ENCODE results near the gene SLC2A11. TPM values are rescaled to one million over a fixed set of nuclear protein-coding genes. Genes with fewer than 3 reads are reported as not detected.

Gene SLC2A11
- total RNA-seq, 1 experiment from 2014 or later = 4.9 TPM

DNA sequence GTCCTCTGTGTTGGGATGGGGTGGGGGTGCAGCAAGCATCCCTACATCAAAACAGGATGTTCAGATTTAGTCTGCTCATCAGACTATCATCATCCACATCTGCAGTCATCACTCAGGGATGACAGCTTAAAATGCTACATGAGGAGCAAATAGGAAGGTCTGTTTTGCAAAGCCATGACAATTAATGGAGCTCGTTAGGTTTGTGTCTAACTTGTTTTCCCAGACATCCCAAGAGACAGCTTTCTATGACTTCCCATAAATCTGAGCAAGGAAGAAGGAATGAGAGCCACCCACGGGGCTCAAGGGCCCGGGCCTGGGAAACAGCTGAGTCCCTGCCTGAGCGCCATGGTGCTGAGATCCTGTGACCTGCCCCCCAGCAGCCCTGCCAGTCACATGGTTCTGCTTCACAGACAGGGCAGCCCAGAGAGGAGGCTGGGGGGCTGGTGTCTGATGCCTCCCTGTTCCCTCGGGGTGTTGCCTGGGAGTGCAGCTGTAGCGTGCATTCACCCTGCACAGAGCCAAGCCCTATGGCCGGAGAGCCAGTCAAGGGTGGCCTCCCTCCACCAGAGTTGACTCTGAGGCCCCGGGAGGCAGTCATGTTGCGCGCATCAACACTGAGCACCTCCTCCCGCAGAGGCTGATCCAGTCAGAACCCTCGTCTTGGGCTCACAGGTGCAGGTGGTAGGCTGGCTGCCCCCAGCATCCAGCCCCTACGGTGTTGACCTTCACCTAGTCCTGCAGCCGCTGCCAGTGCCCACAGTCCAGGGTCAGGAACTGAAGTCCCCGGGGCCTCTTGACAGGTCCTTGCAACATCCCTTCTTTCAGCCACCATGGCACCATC is 30.9 kb upstream of the SLC2A11 start:
- H3K36me3 ChIP-seq (ENCODE audit: insufficient read depth, low read length, poor library complexity, severe bottlenecking) = peaks cover 63% of the 10 kb centered on the region
- no peak overlapping the region for H3K4me3 ChIP-seq (ENCODE audit: low read depth, low read length, poor library complexity, severe bottlenecking)
- BruUV-seq (replicated peaks) = no TSS peak
- H3K27me3 ChIP-seq (replicated peaks; ENCODE audit: insufficient read depth, low read depth, low read length, poor library complexity) = no peaks in the 10 kb centered on the region
- peaks cover 12% of the 10 kb centered on the region for H3K4me1 ChIP-seq (ENCODE audit: insufficient read depth, low read length, poor library complexity, severe bottlenecking)
- no peak for DNase-seq (ENCODE audit: low spot score)
- no peak overlapping the region for H3K27ac ChIP-seq (ENCODE audit: low read depth, low read length, poor library complexity, severe bottlenecking)
- TF ChIP-seq EZH2 (IDR thresholded peaks at IDR 0.05; ENCODE audit: borderline replicate concordance, low read depth, low read length, poor library complexity, severe bottlenecking) = no peak
- TF ChIP-seq, protein P1, sequence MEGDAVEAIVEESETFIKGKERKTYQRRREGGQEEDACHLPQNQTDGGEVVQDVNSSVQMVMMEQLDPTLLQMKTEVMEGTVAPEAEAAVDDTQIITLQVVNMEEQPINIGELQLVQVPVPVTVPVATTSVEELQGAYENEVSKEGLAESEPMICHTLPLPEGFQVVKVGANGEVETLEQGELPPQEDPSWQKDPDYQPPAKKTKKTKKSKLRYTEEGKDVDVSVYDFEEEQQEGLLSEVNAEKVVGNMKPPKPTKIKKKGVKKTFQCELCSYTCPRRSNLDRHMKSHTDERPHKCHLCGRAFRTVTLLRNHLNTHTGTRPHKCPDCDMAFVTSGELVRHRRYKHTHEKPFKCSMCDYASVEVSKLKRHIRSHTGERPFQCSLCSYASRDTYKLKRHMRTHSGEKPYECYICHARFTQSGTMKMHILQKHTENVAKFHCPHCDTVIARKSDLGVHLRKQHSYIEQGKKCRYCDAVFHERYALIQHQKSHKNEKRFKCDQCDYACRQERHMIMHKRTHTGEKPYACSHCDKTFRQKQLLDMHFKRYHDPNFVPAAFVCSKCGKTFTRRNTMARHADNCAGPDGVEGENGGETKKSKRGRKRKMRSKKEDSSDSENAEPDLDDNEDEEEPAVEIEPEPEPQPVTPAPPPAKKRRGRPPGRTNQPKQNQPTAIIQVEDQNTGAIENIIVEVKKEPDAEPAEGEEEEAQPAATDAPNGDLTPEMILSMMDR (conservative IDR thresholded peaks at IDR 0.05; ENCODE audit: low read depth, low read length) = no peak
- H3K9me3 ChIP-seq (ENCODE audit: low read depth, low read length, poor library complexity, severe bottlenecking) = no peaks in the 10 kb centered on the region
- ChIA-PET POLR2A (ENCODE audit: low non-redundant PET) (no interaction called here), CTCF (no interaction called here)
- intact Hi-C loops (cut with micrococcal nuclease; ENCODE audit: unreplicated experiment) = no loop called here

DNA sequence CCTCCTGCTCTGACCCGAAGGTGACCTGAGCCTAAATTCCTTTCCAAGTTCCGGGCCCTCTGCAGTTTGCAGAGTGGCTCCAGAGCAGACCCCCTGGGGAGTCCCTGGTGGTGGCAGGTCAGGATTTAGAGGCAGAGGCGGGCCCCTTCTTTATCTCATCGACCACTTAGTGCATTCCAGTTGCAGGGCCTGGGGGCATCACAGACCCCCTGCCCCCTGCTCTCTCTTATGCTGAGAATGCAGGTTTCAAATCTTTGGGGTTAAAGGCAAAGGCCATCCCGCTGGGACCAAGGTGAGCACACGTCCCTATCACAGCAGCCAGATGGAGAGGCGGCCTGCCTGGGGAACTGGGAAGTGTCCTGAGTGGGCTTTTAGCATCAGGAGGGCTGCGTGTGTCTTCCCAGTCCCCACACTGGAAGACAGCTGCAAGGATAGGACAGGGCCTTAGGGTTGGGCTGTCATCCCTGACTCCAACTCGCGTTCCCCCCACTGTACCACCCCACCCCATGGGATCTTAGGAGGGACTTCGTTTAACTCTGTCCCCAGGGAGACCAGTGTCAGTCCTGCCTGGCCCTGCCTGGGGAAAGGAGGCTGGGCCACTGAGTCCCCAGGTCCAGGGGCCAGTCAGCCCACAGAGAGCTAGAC is 30.2 kb upstream of the SLC2A11 start:
- Histone ChIP-seq H3K27ac (ENCODE audit: low read depth, low read length, poor library complexity, severe bottlenecking) (no peak overlapping the region), H3K27me3 (replicated peaks; ENCODE audit: insufficient read depth, low read depth, low read length, poor library complexity) (no peaks in the 10 kb centered on the region), H3K4me3 (ENCODE audit: low read depth, low read length, poor library complexity, severe bottlenecking) (no peak overlapping the region), H3K36me3 (ENCODE audit: insufficient read depth, low read length, poor library complexity, severe bottlenecking) (peaks cover 63% of the 10 kb centered on the region), H3K9me3 (ENCODE audit: low read depth, low read length, poor library complexity, severe bottlenecking) (no peaks in the 10 kb centered on the region), H3K4me1 (ENCODE audit: insufficient read depth, low read length, poor library complexity, severe bottlenecking) (peaks cover 12% of the 10 kb centered on the region)
- intact Hi-C loops (cut with micrococcal nuclease; ENCODE audit: unreplicated experiment) = no loop called here
- ChIA-PET POLR2A (ENCODE audit: low non-redundant PET) (no interaction called here), CTCF (no interaction called here)
- DNase-seq (ENCODE audit: low spot score) = no peak
- TF ChIP-seq EZH2 (IDR thresholded peaks at IDR 0.05; ENCODE audit: borderline replicate concordance, low read depth, low read length, poor library complexity, severe bottlenecking) = no peak
- TF ChIP-seq, protein P1 (conservative IDR thresholded peaks at IDR 0.05; ENCODE audit: low read depth, low read length) = no peak
- BruUV-seq (replicated peaks) = no TSS peak

DNA sequence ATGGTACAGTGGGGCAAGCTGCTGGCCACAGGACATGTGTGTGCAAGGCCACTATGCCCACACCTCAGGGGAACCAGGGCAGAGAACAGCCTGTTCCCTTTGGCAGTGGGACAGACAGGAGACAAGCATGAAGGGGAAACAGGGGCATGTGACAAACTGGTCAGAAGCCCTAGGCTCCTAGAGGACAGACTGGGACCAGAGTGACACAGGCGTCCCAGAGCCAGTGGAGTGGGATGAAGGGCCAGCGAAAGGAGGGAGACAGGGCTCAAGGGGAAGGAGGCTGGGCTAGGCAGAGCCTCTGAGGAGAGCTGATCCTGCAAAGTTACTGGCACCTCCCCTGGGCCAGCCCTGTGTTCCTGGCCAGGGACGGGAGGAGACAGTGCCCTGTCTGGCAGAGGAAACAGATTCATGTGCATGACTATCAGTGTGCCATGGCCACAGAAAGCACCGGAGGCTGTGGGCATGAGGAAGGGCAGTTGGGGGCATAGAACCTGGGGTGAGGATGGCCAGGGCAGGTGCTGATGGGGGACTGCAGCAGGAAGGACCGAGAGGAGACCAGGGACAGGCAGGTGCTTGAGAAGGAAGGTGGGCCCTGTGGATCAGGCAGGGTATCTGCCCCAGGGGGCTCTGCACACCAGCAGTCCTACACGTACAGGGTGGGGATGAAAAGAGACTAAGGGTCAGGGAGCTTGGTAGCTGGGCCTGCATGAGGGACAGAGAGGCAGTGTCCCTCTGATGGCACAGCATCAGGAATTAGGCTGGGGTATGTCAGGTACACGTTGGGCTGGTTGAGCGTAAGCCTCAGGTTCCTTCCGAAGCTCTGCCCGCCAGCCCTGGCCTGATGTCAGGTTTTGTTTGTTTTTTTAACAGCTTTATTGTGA is 28.6 kb upstream of the SLC2A11 start:
- POLR2A ChIA-PET (ENCODE audit: low non-redundant PET) = no interaction called here
- no peak overlapping the region for H3K27ac ChIP-seq (ENCODE audit: low read depth, low read length, poor library complexity, severe bottlenecking)
- TF ChIP-seq, protein P1 (conservative IDR thresholded peaks at IDR 0.05; ENCODE audit: low read depth, low read length) = no peak
- no peak for TF ChIP-seq EZH2 (IDR thresholded peaks at IDR 0.05; ENCODE audit: borderline replicate concordance, low read depth, low read length, poor library complexity, severe bottlenecking)
- peaks cover 12% of the 10 kb centered on the region for H3K4me1 ChIP-seq (ENCODE audit: insufficient read depth, low read length, poor library complexity, severe bottlenecking)
- peaks cover 64% of the 10 kb centered on the region for H3K36me3 ChIP-seq (ENCODE audit: insufficient read depth, low read length, poor library complexity, severe bottlenecking)
- CTCF ChIA-PET = no interaction called here
- no peaks in the 10 kb centered on the region for H3K9me3 ChIP-seq (ENCODE audit: low read depth, low read length, poor library complexity, severe bottlenecking)
- no peaks in the 10 kb centered on the region for H3K27me3 ChIP-seq (replicated peaks; ENCODE audit: insufficient read depth, low read depth, low read length, poor library complexity)
- intact Hi-C loops (cut with micrococcal nuclease; ENCODE audit: unreplicated experiment) = no loop called here
- DNase-seq (ENCODE audit: low spot score) = no peak
- no peak overlapping the region for H3K4me3 ChIP-seq (ENCODE audit: low read depth, low read length, poor library complexity, severe bottlenecking)
- no TSS peak for BruUV-seq (replicated peaks)
